AG09319 (cell line): ENCODE data around the gene HDAC4.

Source experiments
- DNase-seq: peaks from one replicate; pipeline ENCODE4 v3.0.0-alpha.2; 2010; ENCODE audit warnings: low read depth; ENCODE audit errors: extremely low read depth
- CTCF ChIP-seq: IDR thresholded peaks from 2 replicates; pipeline ENCODE4 v1.5.1; 2011; ENCODE audit warnings: low read depth, mild to moderate bottlenecking, inconsistent platforms, low read length, moderate library complexity

HDAC4 gene

GRCh38 chr2:239200646-239201530 lies 199.9 kb downstream of the HDAC4 start:
- TF ChIP-seq CTCF, result no peak
- DNase-seq, result no peak

GRCh38 chr2:239199041-239199768 lies 201.6 kb downstream of the HDAC4 start:
- DNase-seq, result no peak

GRCh38 chr2:239198221-239198620 lies 202.6 kb downstream of the HDAC4 start:
- TF ChIP-seq CTCF, result no peak
- DNase-seq, result no peak

More at GRCh38 chr2:239199041-239199768, 201.6 kb downstream of the HDAC4 start:
- no peak for TF ChIP-seq CTCF

GRCh38 chr2:239197146-239197545 lies 203.7 kb downstream of the HDAC4 start:
- DNase-seq, result no peak
- TF ChIP-seq CTCF, result no peak

- no peak for DNase-seq
These were observed 204.3 kb downstream of the HDAC4 start for GRCh38 chr2:239196474-239197021.

GRCh38 chr2:239195992-239196391 lies 204.8 kb downstream of the HDAC4 start:
- DNase-seq, result no peak
- no peak for TF ChIP-seq CTCF

More at GRCh38 chr2:239196474-239197021, 204.3 kb downstream of the HDAC4 start:
- no peak for TF ChIP-seq CTCF
